WTC11 (cell line): ENCODE data around the gene ALDH1A2. TPM values are rescaled to one million over a fixed set of nuclear protein-coding genes. Genes with fewer than 3 reads are reported as not detected.
"Not testable (repeated sequence)": the region's sequence is repeated elsewhere in the genome, so short reads cannot be mapped to it uniquely, and the experiment has no call there.

ENCODE experiments used
- ATAC-seq: fragments of 200-7000 bp; cut with Tn5 transposase; 2 replicates; pipeline ENCODE4 v1.10.0; 2021; ENCODE audit warnings: mild to moderate bottlenecking, moderate library complexity
- CTCF ChIA-PET: fragments of 300-600 bp; sonication (Branson Sonifier 250); formaldehyde crosslinking; loops from one replicate; lab custom pipeline; 2021; ENCODE audit warnings: antibody characterized with exemption; lab: Charles Lee
- POLR2A ChIA-PET: fragments of 350-600 bp; sonication (Branson Sonifier 250); formaldehyde crosslinking; loops from one replicate; lab custom pipeline; 2021; ENCODE audit warnings: antibody characterized with exemption; lab: Charles Lee
- DNase-seq: peaks from one replicate; pipeline ENCODE4 v3.0.0; 2021; ENCODE audit warnings: low spot score
- H3K27ac Mint-ChIP-seq: 2 replicates; pipeline ENCODE4 v1.8.0; 2021; ENCODE audit warnings: mixed read lengths
- H3K27me3 Mint-ChIP-seq: 2 replicates; pipeline ENCODE4 v1.8.0; 2021; ENCODE audit warnings: low read depth, mild to moderate bottlenecking, moderate library complexity, mixed read lengths
- H3K36me3 Mint-ChIP-seq: 2 replicates; pipeline ENCODE4 v1.8.0; 2021; ENCODE audit warnings: mixed read lengths
- H3K4me1 Mint-ChIP-seq: 2 replicates; pipeline ENCODE4 v1.8.0; 2022; ENCODE audit warnings: mixed read lengths
- H3K4me3 Mint-ChIP-seq: 2 replicates; pipeline ENCODE4 v1.8.0; 2021; ENCODE audit warnings: mild to moderate bottlenecking, moderate library complexity, mixed read lengths
- H3K9me3 Mint-ChIP-seq: 2 replicates; pipeline ENCODE4 v1.8.0; 2021; ENCODE audit warnings: mixed read lengths
- AR ChIP-seq: fragments of 250-450 bp; sonication (Bioruptor Pico); IDR thresholded peaks from 2 replicates; pipeline ENCODE4 v1.9.0; 2021; ENCODE audit warnings: mild to moderate bottlenecking
- ELF4 ChIP-seq: sonication (generic); formaldehyde crosslinking; IDR thresholded peaks from 2 replicates; pipeline ENCODE4 v1.8.1; 2022; ENCODE audit warnings: low read depth, mild to moderate bottlenecking, moderate library complexity, missing genetic modification reagents
- ESRRA ChIP-seq: sonication (generic); formaldehyde crosslinking; IDR thresholded peaks from 2 replicates; pipeline ENCODE4 v1.8.1; 2022; ENCODE audit warnings: mild to moderate bottlenecking, missing genetic modification reagents, borderline replicate concordance
- FOXJ3 ChIP-seq: sonication (generic); formaldehyde crosslinking; IDR thresholded peaks from 2 replicates; pipeline ENCODE4 v1.9.0; 2021; ENCODE audit warnings: missing genetic modification reagents, mild to moderate bottlenecking, borderline replicate concordance
- GABPB1 ChIP-seq: sonication (generic); formaldehyde crosslinking; IDR thresholded peaks from 2 replicates; pipeline ENCODE4 v1.8.1; 2023; ENCODE audit warnings: mild to moderate bottlenecking, missing genetic modification reagents
- HMGA2 ChIP-seq: fragments of 250-450 bp; sonication (Bioruptor Pico); IDR thresholded peaks from 2 replicates; pipeline ENCODE4 v1.4.0; 2021; ENCODE audit warnings: mild to moderate bottlenecking, moderate library complexity
- JAZF1 ChIP-seq: fragments of 250-450 bp; sonication (Bioruptor Pico); IDR thresholded peaks from 2 replicates; pipeline ENCODE4 v1.9.0; 2021; ENCODE audit warnings: moderate library complexity, mild to moderate bottlenecking, inconsistent platforms
- MYBL2 ChIP-seq: sonication (generic); formaldehyde crosslinking; IDR thresholded peaks from 2 replicates; pipeline ENCODE4 v1.8.1; 2023; ENCODE audit warnings: mild to moderate bottlenecking, moderate library complexity, missing genetic modification reagents
- NFE2L1 ChIP-seq: sonication (generic); formaldehyde crosslinking; IDR thresholded peaks from 2 replicates; pipeline ENCODE4 v1.8.1; 2023; ENCODE audit warnings: missing genetic modification reagents
- NR1H2 ChIP-seq: sonication (generic); formaldehyde crosslinking; IDR thresholded peaks from 2 replicates; pipeline ENCODE4 v1.9.0; 2021; ENCODE audit warnings: mild to moderate bottlenecking, moderate library complexity, missing genetic modification reagents
- RELA ChIP-seq: sonication (generic); formaldehyde crosslinking; IDR thresholded peaks from 2 replicates; pipeline ENCODE4 v1.8.1; 2022; ENCODE audit warnings: missing genetic modification reagents, mild to moderate bottlenecking, borderline replicate concordance
- SP1 ChIP-seq: sonication (generic); formaldehyde crosslinking; conservative IDR thresholded peaks from 2 replicates; pipeline ENCODE4 v1.8.1; 2022; ENCODE audit warnings: missing genetic modification reagents
- TEAD1 ChIP-seq: sonication (generic); formaldehyde crosslinking; IDR thresholded peaks from 2 replicates; pipeline ENCODE4 v1.8.0; 2022; ENCODE audit warnings: mild to moderate bottlenecking, missing genetic modification reagents
- ZNF121 ChIP-seq: sonication (generic); formaldehyde crosslinking; IDR thresholded peaks from 2 replicates; pipeline ENCODE4 v1.8.0; 2023; ENCODE audit warnings: missing genetic modification reagents
- ZNF396 ChIP-seq: fragments of 250-450 bp; sonication (Bioruptor Pico); IDR thresholded peaks from 2 replicates; pipeline ENCODE4 v1.8.0; 2021; ENCODE audit warnings: mild to moderate bottlenecking, moderate library complexity, borderline replicate concordance
- ZNF416 ChIP-seq: fragments of 250-450 bp; sonication (Bioruptor Pico); IDR thresholded peaks from 2 replicates; pipeline ENCODE4 v1.9.0; 2021; ENCODE audit warnings: mild to moderate bottlenecking, inconsistent platforms
- ZNF425 ChIP-seq: fragments of 250-450 bp; sonication (Bioruptor Pico); conservative IDR thresholded peaks from 2 replicates; pipeline ENCODE4 v1.9.0; 2021; ENCODE audit warnings: mild to moderate bottlenecking
- total RNA-seq: library from RNA; stranded (reverse); gene quantifications from 3 replicates; pipeline ENCODE4 v1.2.3, GENCODE V29; 2021
- TF ChIP-seq, protein P1 (sequence below): sonication (generic); formaldehyde crosslinking; IDR thresholded peaks from 2 replicates; pipeline ENCODE4 v1.8.1; 2022; ENCODE audit warnings: missing genetic modification reagents, borderline replicate concordance
- TF ChIP-seq, protein P2 (sequence below): sonication (generic); formaldehyde crosslinking; IDR thresholded peaks from 2 replicates; pipeline ENCODE4 v1.8.1; 2023; ENCODE audit warnings: mild to moderate bottlenecking, moderate library complexity, missing genetic modification reagents
- TF ChIP-seq, protein P3 (sequence below): sonication (generic); formaldehyde crosslinking; IDR thresholded peaks from 2 replicates; pipeline ENCODE4 v1.8.1; 2023; ENCODE audit warnings: mild to moderate bottlenecking, missing genetic modification reagents

The ALDH1A2 gene
- total RNA-seq, 1 experiment from 2014 or later = 1.1 TPM

DNA sequence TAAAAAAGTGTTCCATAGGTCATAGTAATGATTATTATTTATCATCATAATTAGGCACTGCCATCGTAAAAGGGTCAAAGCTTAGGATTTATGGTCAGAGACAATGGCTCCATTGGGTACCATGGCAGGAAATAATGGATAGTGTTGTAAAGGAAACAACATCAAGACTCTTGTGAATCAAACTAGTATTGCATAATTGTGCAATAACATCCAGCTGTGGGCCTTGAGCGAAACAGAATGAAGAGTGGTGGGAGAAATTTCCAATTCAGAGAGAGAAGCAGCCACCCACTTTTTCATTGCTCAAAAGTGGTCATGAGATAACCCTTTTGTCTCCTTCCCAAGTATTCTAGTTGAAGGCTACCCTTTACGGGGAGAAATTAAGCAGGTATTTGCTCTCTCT lies 61.7 kb downstream of the ALDH1A2 start:
- H3K4me1 Mint-ChIP-seq = no peaks in the 10 kb centered on the region
- no peak for TF ChIP-seq HMGA2 (CRISPR knock-in tag)
- no peak for TF ChIP-seq FOXJ3 (CRISPR knock-in tag)
- no peak for TF ChIP-seq TEAD1 (CRISPR knock-in tag)
- no peak for TF ChIP-seq ZNF121 (CRISPR knock-in tag)
- TF ChIP-seq ELF4 (CRISPR knock-in tag) = no peak
- TF ChIP-seq NFE2L1 (CRISPR knock-in tag) = no peak
- no peak for TF ChIP-seq ZNF425 (CRISPR knock-in tag)
- no peak for TF ChIP-seq RELA (CRISPR knock-in tag)
- TF ChIP-seq, protein P1, sequence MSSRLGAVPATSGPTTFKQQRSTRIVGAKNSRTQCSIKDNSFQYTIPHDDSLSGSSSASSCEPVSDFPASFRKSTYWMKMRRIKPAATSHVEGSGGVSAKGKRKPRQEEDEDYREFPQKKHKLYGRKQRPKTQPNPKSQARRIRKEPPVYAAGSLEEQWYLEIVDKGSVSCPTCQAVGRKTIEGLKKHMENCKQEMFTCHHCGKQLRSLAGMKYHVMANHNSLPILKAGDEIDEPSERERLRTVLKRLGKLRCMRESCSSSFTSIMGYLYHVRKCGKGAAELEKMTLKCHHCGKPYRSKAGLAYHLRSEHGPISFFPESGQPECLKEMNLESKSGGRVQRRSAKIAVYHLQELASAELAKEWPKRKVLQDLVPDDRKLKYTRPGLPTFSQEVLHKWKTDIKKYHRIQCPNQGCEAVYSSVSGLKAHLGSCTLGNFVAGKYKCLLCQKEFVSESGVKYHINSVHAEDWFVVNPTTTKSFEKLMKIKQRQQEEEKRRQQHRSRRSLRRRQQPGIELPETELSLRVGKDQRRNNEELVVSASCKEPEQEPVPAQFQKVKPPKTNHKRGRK = no peak
- TF ChIP-seq, protein P2, sequence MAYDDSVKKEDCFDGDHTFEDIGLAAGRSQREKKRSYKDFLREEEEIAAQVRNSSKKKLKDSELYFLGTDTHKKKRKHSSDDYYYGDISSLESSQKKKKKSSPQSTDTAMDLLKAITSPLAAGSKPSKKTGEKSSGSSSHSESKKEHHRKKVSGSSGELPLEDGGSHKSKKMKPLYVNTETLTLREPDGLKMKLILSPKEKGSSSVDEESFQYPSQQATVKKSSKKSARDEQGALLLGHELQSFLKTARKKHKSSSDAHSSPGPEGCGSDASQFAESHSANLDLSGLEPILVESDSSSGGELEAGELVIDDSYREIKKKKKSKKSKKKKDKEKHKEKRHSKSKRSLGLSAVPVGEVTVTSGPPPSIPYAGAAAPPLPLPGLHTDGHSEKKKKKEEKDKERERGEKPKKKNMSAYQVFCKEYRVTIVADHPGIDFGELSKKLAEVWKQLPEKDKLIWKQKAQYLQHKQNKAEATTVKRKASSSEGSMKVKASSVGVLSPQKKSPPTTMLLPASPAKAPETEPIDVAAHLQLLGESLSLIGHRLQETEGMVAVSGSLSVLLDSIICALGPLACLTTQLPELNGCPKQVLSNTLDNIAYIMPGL (CRISPR knock-in tag) = no peak
- no peak for TF ChIP-seq MYBL2 (CRISPR knock-in tag)
- TF ChIP-seq AR (CRISPR knock-in tag) = no peak
- no peak for TF ChIP-seq JAZF1
- no peak for TF ChIP-seq ESRRA (CRISPR knock-in tag)
- TF ChIP-seq, protein P3, sequence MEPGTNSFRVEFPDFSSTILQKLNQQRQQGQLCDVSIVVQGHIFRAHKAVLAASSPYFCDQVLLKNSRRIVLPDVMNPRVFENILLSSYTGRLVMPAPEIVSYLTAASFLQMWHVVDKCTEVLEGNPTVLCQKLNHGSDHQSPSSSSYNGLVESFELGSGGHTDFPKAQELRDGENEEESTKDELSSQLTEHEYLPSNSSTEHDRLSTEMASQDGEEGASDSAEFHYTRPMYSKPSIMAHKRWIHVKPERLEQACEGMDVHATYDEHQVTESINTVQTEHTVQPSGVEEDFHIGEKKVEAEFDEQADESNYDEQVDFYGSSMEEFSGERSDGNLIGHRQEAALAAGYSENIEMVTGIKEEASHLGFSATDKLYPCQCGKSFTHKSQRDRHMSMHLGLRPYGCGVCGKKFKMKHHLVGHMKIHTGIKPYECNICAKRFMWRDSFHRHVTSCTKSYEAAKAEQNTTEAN = no peak
- no peak overlapping the region for H3K4me3 Mint-ChIP-seq
- CTCF ChIA-PET = no interaction called here
- DNase-seq = no peak
- H3K27ac Mint-ChIP-seq = no peak overlapping the region
- POLR2A ChIA-PET = no interaction called here
- peaks cover 37% of the 10 kb centered on the region for H3K9me3 Mint-ChIP-seq
- no peak for ATAC-seq
- no peaks in the 10 kb centered on the region for H3K27me3 Mint-ChIP-seq
- 0 out of 2 replicates have a peak, but pooled peaks cover 2% of the 10 kb centered on the region for H3K36me3 Mint-ChIP-seq

GRCh38 chr15:58002338-58003126 lies 63.0 kb downstream of the ALDH1A2 start:
- H3K9me3 Mint-ChIP-seq = peaks cover 38% of the 10 kb centered on the region
- TF ChIP-seq NR1H2 (CRISPR knock-in tag) = no peak
- TF ChIP-seq ZNF396 (CRISPR knock-in tag) = no peak
- no peak for TF ChIP-seq FOXJ3 (CRISPR knock-in tag)
- TF ChIP-seq SP1 (CRISPR knock-in tag) = no peak
- TF ChIP-seq GABPB1 (CRISPR knock-in tag) = no peak
- no peak for TF ChIP-seq ZNF416
- DNase-seq (no peak), ATAC-seq (no peak)
- no peaks in the 10 kb centered on the region for H3K4me1 Mint-ChIP-seq
- no peak overlapping the region for H3K4me3 Mint-ChIP-seq
- no peaks in the 10 kb centered on the region for H3K27me3 Mint-ChIP-seq
- 0 out of 2 replicates have a peak, but pooled peaks cover 2% of the 10 kb centered on the region for H3K36me3 Mint-ChIP-seq
- ChIA-PET CTCF (no interaction called here), POLR2A (no interaction called here)
- H3K27ac Mint-ChIP-seq = no peak overlapping the region

DNA sequence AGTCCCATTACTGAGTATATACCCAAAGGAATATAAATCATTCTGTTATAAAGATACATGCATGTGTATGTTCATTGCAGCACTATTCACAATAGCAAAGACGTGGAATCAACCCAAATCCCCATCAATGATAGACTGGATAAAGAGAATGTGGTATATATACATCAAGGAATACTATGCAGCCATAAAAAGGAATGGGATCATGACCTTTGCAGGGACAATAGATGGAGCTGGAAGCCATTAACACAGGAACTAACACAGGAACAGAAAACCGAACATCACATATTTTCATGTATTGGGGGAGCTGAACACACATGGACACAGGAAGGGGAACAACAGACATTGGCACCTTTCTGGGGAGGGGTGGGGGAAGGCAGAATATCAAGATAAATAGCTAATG lies 65.8 kb downstream of the ALDH1A2 start:
- H3K27ac Mint-ChIP-seq, ATAC-seq, DNase-seq, POLR2A ChIA-PET, H3K36me3 Mint-ChIP-seq, H3K27me3 Mint-ChIP-seq, H3K4me1 Mint-ChIP-seq, H3K4me3 Mint-ChIP-seq: not testable (repeated sequence)
- H3K9me3 Mint-ChIP-seq = peaks cover 17% of the 10 kb centered on the region
- CTCF ChIA-PET = interaction anchor here (0.9 kb wide), 1 partner anchor 67 kb away, joined by 3 read pairs; no protein-coding TSS in a partner anchor
